ENCODE measurements around the gene MTHFSD. TPM values are rescaled to one million over a fixed set of nuclear protein-coding genes. Genes with fewer than 3 reads are reported as not detected.

The MTHFSD gene
- total and polyA plus RNA-seq, 10 of the 15 experiments (the other 5 are each of a cell fraction or from before 2014, with no cell fraction given): 2.2 to 24.5 (median 18.1) TPM

DNA sequence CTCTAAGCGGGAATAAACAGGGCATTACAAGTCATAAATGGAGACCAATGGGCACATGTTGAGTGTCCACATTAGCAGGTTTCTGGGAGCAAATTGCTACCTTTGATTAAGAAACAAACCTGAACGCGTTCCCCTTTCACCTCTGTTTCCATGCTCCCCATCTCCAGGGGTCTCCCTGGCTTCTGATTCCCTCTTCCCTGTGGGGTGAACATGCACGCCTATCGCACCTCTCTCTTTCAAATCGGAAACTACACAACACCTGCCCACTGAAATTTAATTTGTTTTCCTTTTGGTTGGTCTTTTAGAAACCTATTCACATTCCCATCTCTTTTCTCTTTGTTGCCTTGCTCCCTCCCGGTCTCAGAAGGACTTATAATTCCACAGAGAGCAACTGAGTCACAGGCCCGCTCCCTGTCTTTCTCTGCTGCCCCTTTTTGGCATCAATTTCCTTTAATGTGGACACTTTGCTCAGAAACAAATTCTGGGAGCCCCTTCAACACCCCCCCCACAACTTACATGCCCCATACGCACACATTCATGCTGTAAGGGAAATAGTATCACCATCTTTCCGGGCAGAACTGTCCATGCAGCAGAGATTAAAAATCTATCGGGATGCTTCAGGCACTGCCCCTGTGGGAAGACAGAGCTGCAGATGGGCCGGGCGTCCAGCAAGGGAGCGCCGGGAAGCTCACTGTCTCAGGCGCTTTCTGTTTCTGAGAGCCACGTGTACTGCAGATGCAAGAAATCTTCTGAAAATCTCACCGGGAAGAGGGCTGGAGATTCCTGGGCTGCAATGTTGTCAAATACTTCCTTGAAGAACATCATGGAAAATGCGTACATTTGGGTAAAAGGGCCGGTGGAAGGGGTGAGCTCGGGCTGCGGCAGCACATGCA, 51.9 kb downstream of the MTHFSD start:
- H3K4me3 ChIP-seq: no peak overlapping the region
- H2AFZ ChIP-seq (ENCODE audit: control insufficient read depth, low read depth, low read length): no peak overlapping the region
- RAD21 ChIA-PET (ENCODE audit: unreplicated experiment): no interaction called here
- no peaks in the 10 kb centered on the region for H3K36me3 ChIP-seq (ENCODE audit: control insufficient read depth in 2 of 2, insufficient read depth in 2 of 2, low read length in 1 of 2)
- H3K9ac ChIP-seq (ENCODE audit: control insufficient read depth, insufficient read depth, low read length): no peak overlapping the region
- FAIRE-seq (no peak), ATAC-seq (no peak), DNase-seq (ENCODE audit: low read depth, low spot score) (no peak)
- no peak overlapping the region for H3K4me2 ChIP-seq (ENCODE audit: control insufficient read depth, insufficient read depth)
- in situ Hi-C loops (cut with MboI): no loop called here
- TF ChIP-seq BMI1 (IDR thresholded peaks at IDR 0.05; ENCODE audit: borderline replicate concordance) (no peak), FOXK2 (IDR thresholded peaks at IDR 0.05) (no peak), TAF1 (IDR thresholded peaks at IDR 0.05; ENCODE audit: borderline replicate concordance, low read depth, low read length) (no peak), GATAD2B (conservative IDR thresholded peaks at IDR 0.05; ENCODE audit: low read depth) (no peak), SMARCA5 (IDR thresholded peaks at IDR 0.05) (no peak), RAD51 (IDR thresholded peaks at IDR 0.05) (no peak), RB1 (IDR thresholded peaks at IDR 0.05; ENCODE audit: borderline replicate concordance) (no peak), SKIL (IDR thresholded peaks at IDR 0.05; ENCODE audit: low read depth, poor library complexity, severe bottlenecking) (no peak), POLR2A (IDR thresholded peaks at IDR 0.05; ENCODE audit: low read depth, low read length) (no peak), MTA3 (IDR thresholded peaks at IDR 0.05; ENCODE audit: borderline replicate concordance, low read length) (no peak), ETV6 (conservative IDR thresholded peaks at IDR 0.05 in 1 of 2, IDR thresholded peaks at IDR 0.05 in 1 of 2; ENCODE audit: borderline replicate concordance in 1 of 2, low read depth in 1 of 2) (no peak), POU2F2 (IDR thresholded peaks at IDR 0.05; ENCODE audit: borderline replicate concordance, low read depth, low read length) (no peak), SREBF2 (IDR thresholded peaks at IDR 0.05; ENCODE audit: low read length) (no peak), MEF2B (IDR thresholded peaks at IDR 0.05; ENCODE audit: partially characterized antibody, poor library complexity, severe bottlenecking) (no peak), NFXL1 (IDR thresholded peaks at IDR 0.05; ENCODE audit: borderline replicate concordance) (no peak), ZNF217 (IDR thresholded peaks at IDR 0.05) (no peak)
- TF ChIP-seq, protein P1, sequence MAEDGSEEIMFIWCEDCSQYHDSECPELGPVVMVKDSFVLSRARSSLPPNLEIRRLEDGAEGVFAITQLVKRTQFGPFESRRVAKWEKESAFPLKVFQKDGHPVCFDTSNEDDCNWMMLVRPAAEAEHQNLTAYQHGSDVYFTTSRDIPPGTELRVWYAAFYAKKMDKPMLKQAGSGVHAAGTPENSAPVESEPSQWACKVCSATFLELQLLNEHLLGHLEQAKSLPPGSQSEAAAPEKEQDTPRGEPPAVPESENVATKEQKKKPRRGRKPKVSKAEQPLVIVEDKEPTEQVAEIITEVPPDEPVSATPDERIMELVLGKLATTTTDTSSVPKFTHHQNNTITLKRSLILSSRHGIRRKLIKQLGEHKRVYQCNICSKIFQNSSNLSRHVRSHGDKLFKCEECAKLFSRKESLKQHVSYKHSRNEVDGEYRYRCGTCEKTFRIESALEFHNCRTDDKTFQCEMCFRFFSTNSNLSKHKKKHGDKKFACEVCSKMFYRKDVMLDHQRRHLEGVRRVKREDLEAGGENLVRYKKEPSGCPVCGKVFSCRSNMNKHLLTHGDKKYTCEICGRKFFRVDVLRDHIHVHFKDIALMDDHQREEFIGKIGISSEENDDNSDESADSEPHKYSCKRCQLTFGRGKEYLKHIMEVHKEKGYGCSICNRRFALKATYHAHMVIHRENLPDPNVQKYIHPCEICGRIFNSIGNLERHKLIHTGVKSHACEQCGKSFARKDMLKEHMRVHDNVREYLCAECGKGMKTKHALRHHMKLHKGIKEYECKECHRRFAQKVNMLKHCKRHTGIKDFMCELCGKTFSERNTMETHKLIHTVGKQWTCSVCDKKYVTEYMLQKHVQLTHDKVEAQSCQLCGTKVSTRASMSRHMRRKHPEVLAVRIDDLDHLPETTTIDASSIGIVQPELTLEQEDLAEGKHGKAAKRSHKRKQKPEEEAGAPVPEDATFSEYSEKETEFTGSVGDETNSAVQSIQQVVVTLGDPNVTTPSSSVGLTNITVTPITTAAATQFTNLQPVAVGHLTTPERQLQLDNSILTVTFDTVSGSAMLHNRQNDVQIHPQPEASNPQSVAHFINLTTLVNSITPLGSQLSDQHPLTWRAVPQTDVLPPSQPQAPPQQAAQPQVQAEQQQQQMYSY (CRISPR knock-in tag; IDR thresholded peaks at IDR 0.05): no peak
- TF ChIP-seq, protein P2, sequence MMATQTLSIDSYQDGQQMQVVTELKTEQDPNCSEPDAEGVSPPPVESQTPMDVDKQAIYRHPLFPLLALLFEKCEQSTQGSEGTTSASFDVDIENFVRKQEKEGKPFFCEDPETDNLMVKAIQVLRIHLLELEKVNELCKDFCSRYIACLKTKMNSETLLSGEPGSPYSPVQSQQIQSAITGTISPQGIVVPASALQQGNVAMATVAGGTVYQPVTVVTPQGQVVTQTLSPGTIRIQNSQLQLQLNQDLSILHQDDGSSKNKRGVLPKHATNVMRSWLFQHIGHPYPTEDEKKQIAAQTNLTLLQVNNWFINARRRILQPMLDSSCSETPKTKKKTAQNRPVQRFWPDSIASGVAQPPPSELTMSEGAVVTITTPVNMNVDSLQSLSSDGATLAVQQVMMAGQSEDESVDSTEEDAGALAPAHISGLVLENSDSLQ (IDR thresholded peaks at IDR 0.05): no peak
- no peaks in the 10 kb centered on the region; the same call in 1 of the 2 replicates for H4K20me1 ChIP-seq (ENCODE audit: control insufficient read depth, insufficient read depth)
- H3K9me3 ChIP-seq (replicated peaks; ENCODE audit: control insufficient read depth, insufficient read depth, low read length): no peaks in the 10 kb centered on the region
- no peaks in the 10 kb centered on the region for H3K79me2 ChIP-seq (ENCODE audit: control insufficient read depth, insufficient read depth, low read length)
- POLR2A ChIA-PET: interaction anchor here (0.7 kb wide), 1 partner anchor 34 kb away, joined by 6 read pairs; no protein-coding TSS in a partner anchor
- BruUV-seq (replicated peaks): no TSS peak
- CTCF ChIA-PET: no interaction called here
- H3K4me1 ChIP-seq (ENCODE audit: control insufficient read depth, insufficient read depth, low read length): no peaks in the 10 kb centered on the region
- 17% methylated on average over 22 of the region's 22 CpGs for WGBS (ENCODE audit: insufficient coverage, insufficient replicate concordance, low lambda C conversion rate, missing lambda C conversion rate)
- SMC1A ChIA-PET (ENCODE audit: uncharacterized antibody, unreplicated experiment): no interaction called here
- peaks cover 31 to 45% of the 10 kb centered on the region in 2 experiments for H3K27me3 ChIP-seq (replicated peaks in 1 of 2; ENCODE audit: control insufficient read depth in 2 of 2, insufficient read depth in 2 of 2, low read length in 1 of 2)
- intact Hi-C loops (cut with micrococcal nuclease; ENCODE audit: unreplicated experiment): no loop called here
- H3K27ac ChIP-seq (ENCODE audit: control insufficient read depth, insufficient read depth): no peak overlapping the region

All from GM12878 (cell line).